ENCODE data around the gene BSG. TPM values are rescaled to one million over a fixed set of nuclear protein-coding genes. Genes with fewer than 3 reads are reported as not detected.
A peak's percentile ranks its signal among the peaks of the same experiment; 100 is the strongest.
"Not testable (repeated sequence)": the region's sequence is repeated elsewhere in the genome, so short reads cannot be mapped to it uniquely, and the experiment has no call there.

BSG gene
- total and polyA plus RNA-seq, 9 of the 15 experiments (the other 6 are each of a cell fraction or from before 2014, with no cell fraction given), result 4.6 to 495 (median 187) TPM

DNA sequence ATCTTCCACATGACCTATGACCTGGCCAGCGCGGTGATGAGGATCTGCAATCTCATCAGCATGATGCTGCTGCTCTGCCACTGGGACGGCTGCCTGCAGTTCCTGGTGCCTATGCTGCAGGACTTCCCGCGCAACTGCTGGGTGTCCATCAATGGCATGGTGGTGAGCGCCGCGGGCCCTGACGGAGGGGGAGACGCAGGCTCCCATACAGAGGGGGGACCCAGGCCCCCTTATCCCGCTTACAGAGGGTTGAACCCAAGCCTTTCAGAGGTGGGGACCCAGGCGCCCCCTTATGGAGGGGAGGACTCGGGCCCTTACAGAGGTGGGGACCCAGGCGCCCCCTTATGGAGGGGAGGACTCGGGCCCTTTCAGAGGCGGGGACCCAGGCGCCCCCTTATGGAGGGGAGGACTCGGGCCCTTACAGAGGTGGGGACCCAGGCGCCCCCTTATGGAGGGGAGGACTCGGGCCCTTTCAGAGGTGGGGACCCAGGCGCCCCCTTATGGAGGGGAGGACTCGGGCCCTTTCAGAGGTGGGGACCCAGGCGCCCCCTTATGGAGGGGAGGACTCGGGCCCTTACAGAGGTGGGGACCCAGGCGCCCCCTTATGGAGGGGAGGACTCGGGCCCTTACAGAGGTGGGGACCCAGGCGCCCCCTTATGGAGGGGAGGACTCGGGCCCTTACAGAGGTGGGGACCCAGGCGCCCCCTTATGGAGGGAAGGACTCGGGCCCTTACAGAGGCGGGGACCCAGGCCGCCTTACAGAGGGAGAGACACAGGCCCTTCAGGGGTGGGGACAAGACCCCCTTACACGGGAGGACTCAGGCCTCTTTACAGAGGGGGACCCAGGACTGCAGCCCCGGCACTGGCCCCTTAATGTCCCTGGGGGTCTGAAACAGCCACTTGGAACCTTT, 32.9 kb downstream of the BSG start (continued):
- TF ChIP-seq ELF1 (tag; IDR thresholded peaks at IDR 0.05), result peak; percentile 88
- peak; percentile 88 for TF ChIP-seq C11orf30 (IDR thresholded peaks at IDR 0.05; ENCODE audit: low read depth)
- TF ChIP-seq ERF (CRISPR knock-in tag; IDR thresholded peaks at IDR 0.05), result 0 out of 2 replicates have a peak, but pooled peaks have one; percentile 29
- peak; percentile 81; the same call in 1 of the 2 replicates for TF ChIP-seq PTBP1 (IDR thresholded peaks at IDR 0.05; ENCODE audit: low read depth, low read length)
- TF ChIP-seq, protein P1, sequence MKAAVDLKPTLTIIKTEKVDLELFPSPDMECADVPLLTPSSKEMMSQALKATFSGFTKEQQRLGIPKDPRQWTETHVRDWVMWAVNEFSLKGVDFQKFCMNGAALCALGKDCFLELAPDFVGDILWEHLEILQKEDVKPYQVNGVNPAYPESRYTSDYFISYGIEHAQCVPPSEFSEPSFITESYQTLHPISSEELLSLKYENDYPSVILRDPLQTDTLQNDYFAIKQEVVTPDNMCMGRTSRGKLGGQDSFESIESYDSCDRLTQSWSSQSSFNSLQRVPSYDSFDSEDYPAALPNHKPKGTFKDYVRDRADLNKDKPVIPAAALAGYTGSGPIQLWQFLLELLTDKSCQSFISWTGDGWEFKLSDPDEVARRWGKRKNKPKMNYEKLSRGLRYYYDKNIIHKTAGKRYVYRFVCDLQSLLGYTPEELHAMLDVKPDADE (conservative IDR thresholded peaks at IDR 0.05; ENCODE audit: control insufficient read depth, low read depth, low read length), result peak; percentile 93
- peak; percentile 47 for TF ChIP-seq CREM (IDR thresholded peaks at IDR 0.05; ENCODE audit: low read depth)
- peak; percentile 84 for TF ChIP-seq SP1 (CRISPR knock-in tag; IDR thresholded peaks at IDR 0.05)
- TF ChIP-seq MYNN (IDR thresholded peaks at IDR 0.05), result peak; percentile 76; the same call in 1 of the 2 replicates
- not testable (repeated sequence) for TF ChIP-seq MYNN (CRISPR knock-in tag; IDR thresholded peaks at IDR 0.05)
- TF ChIP-seq, protein P2, sequence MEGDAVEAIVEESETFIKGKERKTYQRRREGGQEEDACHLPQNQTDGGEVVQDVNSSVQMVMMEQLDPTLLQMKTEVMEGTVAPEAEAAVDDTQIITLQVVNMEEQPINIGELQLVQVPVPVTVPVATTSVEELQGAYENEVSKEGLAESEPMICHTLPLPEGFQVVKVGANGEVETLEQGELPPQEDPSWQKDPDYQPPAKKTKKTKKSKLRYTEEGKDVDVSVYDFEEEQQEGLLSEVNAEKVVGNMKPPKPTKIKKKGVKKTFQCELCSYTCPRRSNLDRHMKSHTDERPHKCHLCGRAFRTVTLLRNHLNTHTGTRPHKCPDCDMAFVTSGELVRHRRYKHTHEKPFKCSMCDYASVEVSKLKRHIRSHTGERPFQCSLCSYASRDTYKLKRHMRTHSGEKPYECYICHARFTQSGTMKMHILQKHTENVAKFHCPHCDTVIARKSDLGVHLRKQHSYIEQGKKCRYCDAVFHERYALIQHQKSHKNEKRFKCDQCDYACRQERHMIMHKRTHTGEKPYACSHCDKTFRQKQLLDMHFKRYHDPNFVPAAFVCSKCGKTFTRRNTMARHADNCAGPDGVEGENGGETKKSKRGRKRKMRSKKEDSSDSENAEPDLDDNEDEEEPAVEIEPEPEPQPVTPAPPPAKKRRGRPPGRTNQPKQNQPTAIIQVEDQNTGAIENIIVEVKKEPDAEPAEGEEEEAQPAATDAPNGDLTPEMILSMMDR (IDR thresholded peaks at IDR 0.05 in 2 of 3, conservative IDR thresholded peaks at IDR 0.05 in 1 of 3; ENCODE audit: insufficient read depth in 2 of 3, low read depth in 1 of 3, low read length in 3 of 3), result peak; percentile 70 to 89 (median 82)
- TF ChIP-seq, protein P3, sequence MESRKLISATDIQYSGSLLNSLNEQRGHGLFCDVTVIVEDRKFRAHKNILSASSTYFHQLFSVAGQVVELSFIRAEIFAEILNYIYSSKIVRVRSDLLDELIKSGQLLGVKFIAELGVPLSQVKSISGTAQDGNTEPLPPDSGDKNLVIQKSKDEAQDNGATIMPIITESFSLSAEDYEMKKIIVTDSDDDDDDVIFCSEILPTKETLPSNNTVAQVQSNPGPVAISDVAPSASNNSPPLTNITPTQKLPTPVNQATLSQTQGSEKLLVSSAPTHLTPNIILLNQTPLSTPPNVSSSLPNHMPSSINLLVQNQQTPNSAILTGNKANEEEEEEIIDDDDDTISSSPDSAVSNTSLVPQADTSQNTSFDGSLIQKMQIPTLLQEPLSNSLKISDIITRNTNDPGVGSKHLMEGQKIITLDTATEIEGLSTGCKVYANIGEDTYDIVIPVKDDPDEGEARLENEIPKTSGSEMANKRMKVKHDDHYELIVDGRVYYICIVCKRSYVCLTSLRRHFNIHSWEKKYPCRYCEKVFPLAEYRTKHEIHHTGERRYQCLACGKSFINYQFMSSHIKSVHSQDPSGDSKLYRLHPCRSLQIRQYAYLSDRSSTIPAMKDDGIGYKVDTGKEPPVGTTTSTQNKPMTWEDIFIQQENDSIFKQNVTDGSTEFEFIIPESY (CRISPR knock-in tag; IDR thresholded peaks at IDR 0.05), result peak; percentile 59
- 0 out of 2 replicates have a peak, but pooled peaks have one; percentile 21 for TF ChIP-seq SMARCE1 (IDR thresholded peaks at IDR 0.05)
- TF ChIP-seq ZKSCAN1 (IDR thresholded peaks at IDR 0.05; ENCODE audit: low read depth, low read length), result peak; percentile 65; the same call in 1 of the 2 replicates
- TF ChIP-seq, protein P4, sequence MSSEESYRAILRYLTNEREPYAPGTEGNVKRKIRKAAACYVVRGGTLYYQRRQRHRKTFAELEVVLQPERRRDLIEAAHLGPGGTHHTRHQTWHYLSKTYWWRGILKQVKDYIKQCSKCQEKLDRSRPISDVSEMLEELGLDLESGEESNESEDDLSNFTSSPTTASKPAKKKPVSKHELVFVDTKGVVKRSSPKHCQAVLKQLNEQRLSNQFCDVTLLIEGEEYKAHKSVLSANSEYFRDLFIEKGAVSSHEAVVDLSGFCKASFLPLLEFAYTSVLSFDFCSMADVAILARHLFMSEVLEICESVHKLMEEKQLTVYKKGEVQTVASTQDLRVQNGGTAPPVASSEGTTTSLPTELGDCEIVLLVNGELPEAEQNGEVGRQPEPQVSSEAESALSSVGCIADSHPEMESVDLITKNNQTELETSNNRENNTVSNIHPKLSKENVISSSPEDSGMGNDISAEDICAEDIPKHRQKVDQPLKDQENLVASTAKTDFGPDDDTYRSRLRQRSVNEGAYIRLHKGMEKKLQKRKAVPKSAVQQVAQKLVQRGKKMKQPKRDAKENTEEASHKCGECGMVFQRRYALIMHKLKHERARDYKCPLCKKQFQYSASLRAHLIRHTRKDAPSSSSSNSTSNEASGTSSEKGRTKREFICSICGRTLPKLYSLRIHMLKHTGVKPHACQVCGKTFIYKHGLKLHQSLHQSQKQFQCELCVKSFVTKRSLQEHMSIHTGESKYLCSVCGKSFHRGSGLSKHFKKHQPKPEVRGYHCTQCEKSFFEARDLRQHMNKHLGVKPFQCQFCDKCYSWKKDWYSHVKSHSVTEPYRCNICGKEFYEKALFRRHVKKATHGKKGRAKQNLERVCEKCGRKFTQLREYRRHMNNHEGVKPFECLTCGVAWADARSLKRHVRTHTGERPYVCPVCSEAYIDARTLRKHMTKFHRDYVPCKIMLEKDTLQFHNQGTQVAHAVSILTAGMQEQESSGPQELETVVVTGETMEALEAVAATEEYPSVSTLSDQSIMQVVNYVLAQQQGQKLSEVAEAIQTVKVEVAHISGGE (CRISPR knock-in tag; IDR thresholded peaks at IDR 0.05), result peak in 1 of 3 experiments; percentile 78; a peak in 2 of 6 replicates
- TF ChIP-seq, protein P5, sequence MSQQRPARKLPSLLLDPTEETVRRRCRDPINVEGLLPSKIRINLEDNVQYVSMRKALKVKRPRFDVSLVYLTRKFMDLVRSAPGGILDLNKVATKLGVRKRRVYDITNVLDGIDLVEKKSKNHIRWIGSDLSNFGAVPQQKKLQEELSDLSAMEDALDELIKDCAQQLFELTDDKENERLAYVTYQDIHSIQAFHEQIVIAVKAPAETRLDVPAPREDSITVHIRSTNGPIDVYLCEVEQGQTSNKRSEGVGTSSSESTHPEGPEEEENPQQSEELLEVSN (IDR thresholded peaks at IDR 0.05; ENCODE audit: borderline replicate concordance in 1 of 2, extremely low read depth in 1 of 2, insufficient read depth in 1 of 2, insufficient read length in 1 of 2, low read depth in 1 of 2, low read length in 1 of 2, poor library complexity in 1 of 2, severe bottlenecking in 1 of 2), result peak in 1 of 2 experiments; percentile 13
